SHP77 (cell line): ENCODE results near the gene PARK7.

Source experiments
- DNase-seq, 2 experiments: peaks; one replicate each; lab custom pipeline; 2025; lab: John Stamatoyannopoulos, UW

Gene PARK7

DNA sequence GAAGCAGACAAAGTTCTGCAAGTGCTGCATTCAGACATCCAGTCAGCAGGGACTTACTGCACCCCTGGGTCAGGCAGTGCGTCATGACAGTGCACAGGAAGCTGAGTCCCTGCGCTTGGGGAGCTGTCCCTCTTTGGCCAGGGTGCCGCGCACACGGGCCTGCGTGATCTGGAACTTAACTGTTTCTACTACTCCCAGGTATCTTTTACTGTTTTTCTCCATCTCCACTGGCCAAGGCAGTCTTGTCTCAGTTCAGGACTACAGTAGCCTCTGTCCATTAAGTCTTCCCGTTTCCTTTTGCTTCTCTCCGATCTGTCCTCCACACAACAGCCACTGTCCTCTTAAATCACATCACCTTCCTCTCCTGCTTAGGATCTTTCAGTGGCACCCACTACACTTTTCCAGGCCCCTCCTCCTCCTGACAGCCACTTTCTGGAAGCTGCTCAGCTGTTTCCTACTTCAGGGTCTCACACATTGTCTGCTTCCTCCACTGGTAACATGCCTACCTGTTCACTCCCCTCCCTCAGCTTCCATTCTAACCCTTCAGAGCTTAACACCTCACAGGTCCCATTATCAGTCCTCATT is 48.7 kb downstream of the PARK7 start:
- DNase-seq: no peak

DNA sequence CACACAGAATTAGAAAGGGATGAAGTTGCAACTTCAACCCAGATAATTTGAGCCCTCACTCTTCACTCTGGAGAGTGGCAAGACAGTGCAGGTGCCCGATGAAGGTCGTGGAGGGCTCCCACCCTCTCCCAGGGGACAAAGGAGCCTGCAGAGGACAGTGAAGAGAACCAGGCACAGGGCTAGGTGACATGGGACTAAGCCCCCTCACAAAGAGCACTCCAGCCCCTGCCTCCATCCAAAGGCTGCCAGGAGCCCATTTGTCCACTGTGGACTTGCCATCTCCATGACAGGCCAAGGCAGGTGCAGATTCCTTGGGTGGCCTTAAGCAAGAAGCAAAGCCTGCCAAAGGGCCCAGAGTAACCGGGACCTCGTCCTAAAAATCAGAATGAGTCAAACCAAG is 49.5 kb downstream of the PARK7 start:
- DNase-seq: no peak

DNA sequence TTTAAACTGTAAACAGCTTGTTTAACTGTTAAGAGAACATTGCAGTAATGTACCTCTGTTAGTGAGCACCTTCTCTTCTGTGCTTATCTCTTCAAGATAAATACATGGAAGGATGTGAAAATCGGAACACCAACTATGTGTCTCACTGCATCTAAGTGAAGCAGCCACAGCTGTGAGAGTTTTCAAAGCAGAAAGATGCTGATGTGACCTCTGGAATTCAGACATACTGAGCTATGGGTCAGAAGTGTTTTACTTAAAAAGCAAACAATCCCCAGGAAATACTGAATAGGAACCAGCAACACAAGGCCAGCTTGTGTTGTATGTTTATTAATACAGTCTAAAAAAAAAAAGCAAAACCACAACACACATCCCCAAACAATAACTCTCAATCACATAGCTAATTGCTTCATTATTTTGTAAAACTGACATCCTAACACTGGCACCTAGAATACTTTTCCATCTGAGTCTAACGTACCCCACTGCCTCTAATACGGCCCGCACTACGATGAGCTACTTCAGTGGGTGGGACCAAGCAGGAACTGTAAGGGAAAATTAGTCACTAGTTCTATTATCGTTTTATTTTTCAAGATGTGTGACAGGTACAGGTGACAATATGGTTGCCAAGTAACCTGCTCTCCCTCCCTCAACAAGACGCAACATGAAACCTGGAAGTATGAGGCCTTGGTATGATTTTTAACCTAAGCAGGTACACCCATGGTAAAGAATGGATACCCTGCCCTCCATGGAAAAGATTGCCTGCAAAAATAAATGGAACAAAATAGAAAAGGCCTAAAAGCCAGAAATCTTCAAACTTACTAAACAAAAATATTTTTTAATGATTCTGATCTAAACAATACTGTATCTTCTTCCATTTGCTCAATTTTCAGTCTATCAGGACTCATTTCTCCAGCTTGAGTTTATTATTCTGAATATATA is 50.7 kb downstream of the PARK7 start:
- DNase-seq: no peak

DNA sequence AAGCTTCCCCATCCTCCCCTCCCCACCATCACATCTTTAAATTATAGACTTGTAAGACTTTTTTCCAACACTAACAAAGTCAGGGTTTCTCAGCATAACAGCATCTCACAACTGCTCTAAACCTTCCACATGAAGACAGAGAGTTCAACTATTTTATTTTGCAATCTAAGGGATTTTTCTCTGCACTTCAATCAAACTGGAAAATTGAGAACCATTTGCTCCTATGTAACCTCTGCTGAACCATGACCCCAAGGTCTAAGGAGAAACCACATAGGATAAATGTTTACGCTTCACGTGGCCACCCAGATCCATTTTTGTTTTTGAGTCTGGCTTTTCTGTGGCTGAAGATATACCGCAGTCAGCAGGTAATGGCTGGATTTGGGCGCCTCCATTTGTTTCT is 51.4 kb downstream of the PARK7 start:
- no peak for DNase-seq

DNA sequence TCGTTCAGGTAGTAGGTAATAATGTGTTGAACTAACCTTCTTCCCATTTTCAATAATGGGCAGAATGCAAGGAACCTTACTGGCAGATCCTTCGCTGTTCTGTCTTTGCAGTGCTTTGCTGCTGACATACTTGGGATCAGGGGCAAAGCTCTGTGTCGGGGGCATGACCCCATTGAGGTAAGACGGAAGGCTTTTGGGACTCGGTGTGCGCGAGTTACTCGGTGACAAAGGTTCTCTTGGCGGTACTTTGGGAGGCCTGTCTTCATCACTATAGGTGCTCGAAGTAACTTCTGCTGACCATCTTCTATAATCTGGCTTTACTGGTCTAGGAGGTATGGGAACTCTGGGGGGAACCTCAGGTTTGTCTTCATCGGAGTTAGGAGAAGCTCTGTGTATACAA is 51.9 kb downstream of the PARK7 start:
- no peak for DNase-seq

DNA sequence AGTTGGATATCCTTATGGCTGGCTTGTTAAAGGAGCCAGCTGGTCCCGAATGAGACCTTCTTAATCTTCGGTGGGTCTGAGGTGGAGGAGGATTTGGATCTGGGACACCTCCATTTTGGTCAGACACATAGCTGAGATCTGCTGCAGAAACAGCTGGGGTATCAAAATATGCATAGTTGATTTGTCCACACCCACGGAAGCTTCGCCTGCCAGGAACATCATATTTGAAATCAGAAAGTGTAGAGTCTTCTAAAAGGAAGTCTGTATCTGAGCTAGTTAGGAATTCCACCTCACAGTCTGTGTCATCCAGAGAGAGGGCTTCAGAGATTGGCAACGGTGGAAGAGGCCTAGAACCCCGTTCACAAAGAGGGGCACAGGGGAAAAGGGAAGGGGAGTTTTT is 52.3 kb downstream of the PARK7 start:
- no peak for DNase-seq

DNA sequence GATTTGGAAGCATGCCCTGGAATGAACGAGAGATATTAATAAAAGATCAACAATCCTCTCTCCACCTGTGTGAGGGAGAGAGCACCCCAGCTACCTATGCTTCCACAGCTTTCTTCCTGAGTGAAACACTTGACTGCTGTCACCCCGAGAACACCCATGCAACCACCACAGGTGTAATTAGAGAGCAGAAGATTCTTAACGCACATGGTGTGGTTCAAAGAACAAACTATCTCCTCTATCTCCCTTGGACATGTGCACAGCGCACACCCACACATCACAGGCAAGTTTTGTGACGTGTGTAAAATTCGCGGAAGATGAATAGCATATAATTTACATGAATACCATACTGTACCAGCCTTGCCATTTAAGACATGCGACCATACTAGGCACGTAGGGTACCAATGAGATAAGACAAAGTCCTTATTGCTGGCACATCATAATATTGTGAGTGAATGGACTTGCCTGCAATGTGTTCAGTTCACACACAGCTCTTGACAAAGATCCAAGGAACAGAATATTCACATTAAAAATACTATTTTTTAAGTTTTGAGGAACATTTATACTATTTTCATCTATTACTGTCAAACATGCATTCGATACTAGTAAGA is 53.0 kb downstream of the PARK7 start:
- no peak for DNase-seq

DNA sequence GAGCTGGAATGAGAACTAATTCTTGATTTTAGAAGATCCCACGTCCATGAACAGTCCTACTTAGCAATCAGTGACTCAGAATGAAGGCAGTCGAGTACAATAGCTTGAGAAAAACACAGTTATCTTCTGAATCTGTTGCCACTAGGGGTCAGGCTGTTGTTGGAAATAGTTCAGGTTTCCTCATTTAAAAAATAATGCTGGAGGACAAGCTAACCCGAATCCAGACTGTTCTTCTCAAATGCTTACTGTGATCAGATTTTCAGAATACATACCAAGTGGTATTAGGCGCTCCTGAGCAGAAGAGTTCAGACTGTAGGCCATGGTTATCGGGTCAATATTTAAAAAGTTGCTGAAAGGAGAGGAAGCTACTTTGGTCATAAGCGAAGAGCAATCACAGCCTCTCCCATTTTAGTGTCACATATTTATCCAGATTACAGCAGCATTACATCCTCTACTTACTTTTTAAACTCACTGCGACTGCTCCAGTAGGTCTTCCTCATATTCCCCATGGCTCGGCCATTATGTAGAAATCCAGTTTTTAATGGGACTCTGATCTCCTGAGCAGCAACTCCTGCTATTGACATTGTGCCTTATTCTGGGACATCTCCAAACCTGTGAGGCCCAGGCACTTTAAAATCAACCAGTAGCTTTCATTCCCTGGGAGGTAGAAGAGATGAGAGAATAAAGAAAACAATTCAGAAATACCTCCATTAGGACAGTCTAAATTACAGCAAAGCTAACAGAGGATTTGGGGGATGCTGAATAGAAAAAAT is 53.7 kb downstream of the PARK7 start:
- DNase-seq: peak in 1 of 2 experiments; percentile 48

DNA sequence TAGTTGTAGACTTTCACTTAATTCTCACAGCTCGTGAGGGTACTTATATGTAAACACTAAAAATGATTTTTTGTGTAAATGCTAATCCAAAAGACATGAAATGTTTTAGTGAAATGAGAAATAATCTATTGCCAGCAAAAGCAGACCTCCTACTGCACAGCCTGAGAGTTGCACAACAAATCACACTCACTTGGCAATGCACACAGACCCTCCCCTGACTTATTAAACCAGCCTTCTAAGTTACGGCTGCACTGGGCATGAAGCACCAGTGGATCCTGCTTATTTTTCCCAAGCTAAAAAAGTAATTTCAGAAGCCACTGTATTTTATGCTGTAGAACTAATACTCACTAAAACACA is 54.3 kb downstream of the PARK7 start:
- DNase-seq: no peak

DNA sequence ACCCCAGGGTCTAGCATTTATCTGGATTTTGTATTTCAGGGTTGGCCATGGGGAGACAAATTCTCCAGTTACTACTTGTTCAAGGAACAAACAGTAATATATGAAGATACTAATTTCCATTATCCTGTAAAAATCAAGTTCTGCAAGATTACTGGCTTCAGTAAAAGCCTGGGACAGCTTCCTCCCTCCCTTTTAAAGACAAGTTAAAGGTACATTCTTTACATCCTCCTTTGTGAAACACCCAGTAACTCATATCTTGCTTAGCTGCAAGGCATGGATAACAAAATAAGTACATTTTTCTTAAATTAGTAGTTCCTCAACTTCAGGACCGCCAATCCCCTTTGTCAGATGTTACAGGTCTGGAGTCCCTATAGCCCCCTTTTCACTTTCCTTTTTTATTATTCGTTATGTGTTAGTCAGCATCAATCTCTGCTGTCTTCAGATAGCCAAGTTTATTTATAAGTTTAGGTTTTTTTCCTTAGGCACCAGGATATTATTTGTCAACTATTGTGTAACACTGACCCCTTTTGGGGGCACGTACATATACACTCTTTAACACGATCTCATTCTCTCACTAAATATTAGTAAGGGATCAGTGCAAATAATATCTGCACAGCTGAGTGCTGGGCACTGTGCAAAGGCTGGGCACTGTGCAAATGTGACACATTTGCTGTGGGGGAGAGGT is 54.8 kb downstream of the PARK7 start:
- DNase-seq: no peak

DNA sequence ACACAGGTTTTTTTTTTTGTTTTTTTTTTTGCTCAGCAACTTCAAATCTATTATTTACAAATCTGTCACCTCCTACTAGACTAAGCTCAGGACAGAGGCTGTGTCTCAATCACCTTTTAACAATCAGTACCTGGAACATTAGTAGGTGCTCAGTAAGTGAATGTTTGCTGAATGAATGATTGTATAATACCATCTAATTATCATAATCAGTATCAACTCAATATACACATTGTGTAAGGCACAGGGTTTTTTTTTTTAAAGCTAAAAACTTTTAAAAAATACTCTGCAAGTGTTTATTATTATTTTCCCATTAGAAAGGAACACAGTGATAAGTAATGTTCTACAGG is 55.4 kb downstream of the PARK7 start:
- no peak for DNase-seq

DNA sequence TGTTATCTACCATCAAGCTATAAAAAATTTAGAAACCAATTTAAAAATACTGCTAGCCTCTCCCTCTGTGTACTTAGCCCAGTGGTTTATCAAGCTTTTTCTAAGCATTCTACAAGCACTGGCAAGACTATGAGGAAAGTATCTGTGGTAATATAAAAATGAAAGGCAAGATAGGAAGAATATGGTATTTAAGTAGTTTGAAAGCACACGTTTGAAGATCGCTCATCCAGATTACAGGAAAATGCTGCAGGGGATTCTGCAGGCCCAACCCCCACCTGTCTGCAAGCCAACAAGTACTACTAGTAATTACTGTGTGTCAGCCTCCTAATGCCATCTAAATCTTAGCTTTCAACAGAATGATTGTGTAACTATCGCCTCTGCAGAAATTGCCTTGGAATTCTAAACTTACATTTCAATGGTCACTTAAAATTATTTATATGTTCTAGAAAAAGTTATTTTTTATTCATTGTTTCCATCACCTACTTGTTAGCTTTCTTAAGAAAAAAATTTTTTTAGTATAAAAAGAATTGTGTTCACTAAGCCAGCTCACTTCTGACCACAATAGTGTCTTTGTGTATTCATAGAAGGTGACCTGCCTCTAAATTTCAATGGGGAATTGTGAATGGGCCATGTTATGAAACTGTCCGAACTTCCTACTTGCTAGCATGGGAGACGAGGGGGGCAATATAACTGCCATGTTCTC is 56.1 kb downstream of the PARK7 start:
- DNase-seq: no peak

DNA sequence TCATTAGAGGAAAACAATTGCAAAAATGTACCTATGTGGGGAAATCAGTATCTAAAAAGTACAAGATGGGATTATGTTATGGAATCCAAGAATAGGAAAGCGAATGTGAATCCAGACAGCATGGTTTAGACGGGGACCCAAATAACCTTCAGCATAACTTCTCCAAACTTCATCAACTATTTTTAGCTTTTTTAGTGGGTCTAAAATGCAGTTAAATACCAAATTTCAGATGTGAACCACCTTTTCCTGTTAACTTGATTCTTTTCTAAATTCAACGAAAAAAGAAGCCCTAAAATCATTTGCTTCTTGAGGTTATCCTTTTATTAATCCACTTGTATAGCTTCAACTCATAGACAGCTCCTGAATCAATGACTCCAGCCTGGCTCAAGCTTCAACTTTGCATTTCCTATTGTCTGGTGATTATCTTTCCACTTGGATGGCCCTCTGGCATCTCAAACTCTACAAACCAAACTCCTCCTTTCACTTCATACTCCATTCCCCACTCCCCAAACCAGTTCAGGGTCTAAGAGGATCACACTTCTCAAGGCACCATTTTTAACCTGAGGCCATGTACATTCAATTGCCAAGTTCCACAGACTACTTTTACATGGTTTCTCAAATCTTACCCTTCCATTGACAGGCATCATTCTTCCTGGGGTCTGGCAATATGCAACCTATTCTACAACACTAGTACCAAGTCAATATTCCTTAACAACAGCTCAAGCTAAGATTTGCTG is 57.1 kb downstream of the PARK7 start:
- DNase-seq: no peak

DNA sequence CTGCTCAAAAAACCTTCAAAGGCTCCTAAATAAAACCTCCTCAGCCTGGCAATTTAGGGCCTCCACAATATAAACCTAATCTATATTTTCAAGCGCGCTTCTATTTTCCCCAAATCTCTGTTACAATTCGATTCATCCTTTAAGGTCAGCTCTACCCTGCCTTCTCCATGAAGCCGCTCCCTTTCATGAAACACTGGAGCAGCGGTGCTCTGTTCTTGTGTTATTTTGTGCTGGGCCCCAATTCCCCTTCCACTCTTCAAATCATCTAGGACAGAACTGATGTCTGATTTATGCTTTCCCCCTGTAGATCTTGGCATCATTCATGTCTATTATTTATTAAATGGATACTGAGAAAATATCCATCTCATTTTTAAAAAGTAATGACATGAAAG is 57.7 kb downstream of the PARK7 start:
- DNase-seq: no peak

DNA sequence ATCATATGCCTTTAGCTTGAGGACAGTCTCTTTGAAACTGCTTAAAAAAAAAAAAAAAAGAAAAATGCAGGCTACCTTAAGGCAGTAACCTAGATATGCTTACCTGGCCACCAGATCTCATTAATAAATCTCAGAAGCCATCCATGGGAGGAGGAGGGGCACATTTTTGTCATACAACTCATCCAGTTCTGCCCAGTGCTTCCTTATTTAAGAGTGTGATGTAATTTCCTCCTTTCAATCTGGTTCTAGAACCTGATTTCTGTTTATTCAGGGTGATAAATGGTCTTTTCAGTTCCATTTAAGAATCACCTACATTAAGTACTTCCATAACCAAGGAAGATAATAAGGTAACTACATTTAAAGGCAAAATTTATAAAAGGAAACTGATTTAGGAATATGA is 58.5 kb downstream of the PARK7 start:
- no peak for DNase-seq

DNA sequence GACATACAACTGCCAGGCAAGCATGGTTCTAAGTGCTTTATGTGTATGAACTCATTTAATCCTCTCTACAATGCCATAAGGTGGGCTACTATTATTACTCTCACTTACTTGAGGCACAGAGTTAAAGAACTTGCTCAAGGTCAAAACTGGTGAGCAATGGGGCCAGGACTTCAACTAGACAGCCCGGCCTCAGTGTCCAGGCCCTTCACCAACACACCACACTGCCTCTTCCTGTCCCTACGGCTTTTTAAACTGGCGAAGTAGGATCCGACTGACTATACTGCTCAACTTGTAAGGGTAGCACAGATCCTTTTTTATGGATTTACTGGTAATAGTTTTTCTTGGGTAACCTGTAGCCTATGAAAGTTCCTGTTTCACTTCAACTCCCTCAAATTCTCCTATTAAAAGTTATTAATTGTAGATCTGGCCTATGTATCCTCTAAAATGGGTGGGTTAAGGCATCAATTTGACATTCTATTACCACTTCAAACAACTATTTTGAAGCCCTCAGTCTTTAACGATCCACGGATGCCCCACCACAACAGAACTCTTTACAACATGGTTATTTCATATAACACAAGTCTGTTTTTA is 60.3 kb downstream of the PARK7 start:
- DNase-seq: no peak

DNA sequence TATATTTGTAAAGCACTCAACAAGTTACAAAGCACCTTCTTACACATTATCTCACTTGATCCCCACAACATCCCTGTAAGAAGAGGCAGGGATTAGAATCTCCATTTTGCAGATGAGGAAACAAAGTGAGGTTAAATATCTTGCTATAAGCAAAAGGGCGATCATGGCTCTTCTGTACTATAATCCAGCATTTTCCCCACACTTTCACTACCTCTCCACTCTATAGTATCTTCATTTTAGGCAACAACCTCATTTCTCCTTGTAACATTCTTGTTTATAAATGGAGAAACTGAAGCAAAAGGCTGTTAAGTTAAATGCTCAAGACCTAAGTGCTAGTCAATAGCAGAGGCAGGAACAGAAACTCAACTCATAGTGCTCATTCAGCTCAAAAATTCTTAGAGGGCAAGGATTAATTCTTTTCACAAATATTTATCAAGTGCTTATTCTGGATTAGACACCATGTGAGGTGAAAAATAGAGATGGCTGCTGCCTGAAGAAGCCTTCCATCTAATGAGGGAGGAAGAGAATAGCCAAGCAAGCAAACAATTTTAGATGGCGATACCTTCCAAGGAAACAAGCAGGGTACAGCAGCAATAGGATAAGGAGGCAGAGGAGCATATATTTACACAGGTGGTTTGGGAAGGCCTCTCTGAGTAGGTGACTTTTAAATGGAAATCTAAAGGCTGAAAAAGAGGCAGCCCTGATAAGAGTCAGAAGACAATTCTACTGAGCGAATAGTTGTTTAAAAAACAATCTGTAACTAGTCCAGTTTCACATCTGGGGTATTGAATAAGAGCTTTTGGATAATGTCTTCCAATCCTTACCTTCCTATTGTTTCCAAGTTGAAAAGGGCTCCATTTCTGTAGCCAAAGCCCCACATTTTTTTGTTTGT is 61.1 kb downstream of the PARK7 start:
- DNase-seq: no peak

DNA sequence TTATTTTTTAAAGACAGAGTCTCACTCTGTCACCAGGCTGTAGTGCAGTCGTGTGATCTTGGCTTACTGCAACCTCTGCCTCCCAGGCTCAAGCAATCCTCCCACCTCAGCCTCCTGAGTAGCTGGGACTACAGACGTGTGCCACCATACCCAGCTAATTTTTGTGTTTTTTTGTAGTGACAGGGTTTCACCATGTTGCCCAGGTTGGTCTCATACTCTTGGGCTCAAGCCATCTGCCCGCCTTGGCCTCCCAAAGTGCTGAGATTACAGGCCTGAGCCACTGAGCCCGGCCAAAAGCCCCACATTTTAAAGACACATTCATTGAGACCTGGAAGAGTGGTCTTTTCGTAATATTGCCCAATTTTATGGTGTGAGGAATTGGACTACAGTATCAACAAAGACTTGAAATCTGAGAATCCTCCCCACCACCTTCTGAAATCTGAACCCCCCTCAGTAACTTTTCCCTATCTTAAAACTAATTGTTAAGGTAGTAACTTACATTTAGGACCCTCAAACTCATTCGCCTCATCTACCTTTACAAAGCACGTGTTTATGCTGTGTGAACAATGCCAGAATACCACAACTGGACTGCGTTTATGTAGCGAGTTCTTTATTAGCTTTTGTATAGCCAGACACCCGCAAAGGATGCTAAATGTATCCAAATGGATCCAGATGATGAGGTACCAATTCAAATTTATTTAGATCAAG is 61.9 kb downstream of the PARK7 start:
- no peak for DNase-seq

DNA sequence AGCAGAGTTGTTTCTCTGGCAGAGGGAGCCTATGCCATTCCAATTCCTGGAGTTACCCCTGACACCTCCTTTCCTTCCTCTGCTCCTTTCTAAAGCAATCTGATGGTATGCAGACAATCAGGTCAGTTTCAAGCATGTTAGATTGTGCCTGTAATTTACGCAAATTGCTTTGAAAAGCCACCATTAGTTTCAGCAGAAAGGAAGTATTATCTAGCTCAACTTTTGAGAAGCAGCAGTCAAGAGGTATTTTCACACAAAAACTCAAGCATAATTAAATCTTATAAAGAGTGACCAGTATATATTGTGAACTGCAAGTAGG is 62.4 kb downstream of the PARK7 start:
- DNase-seq: no peak
